Tibial nerve (tissue), 4 donors: ENCODE results near the gene CRBN. TPM values are rescaled to one million over a fixed set of nuclear protein-coding genes. Genes with fewer than 3 reads are reported as not detected.

Experiments used
- DNase-seq, 2 donors: peaks; one replicate each; pipeline ENCODE4 v3.0.0-alpha.2; 2019; ENCODE audit warnings: low spot score in 2 of 2
- H3K27ac ChIP-seq, 4 donors: fragments of 200-600 bp; sonication (generic) in 3 of 4; one replicate each; pipeline ENCODE4 v1.5.1; 2017 to 2019; ENCODE audit warnings: mild to moderate bottlenecking in 1 of 4
- H3K27me3 ChIP-seq, 2 donors: fragments of 200-600 bp; sonication (generic) in 1 of 2; one replicate each; pipeline versions ENCODE4 v1.5.1 to v1.6.0; 2017 to 2019
- H3K36me3 ChIP-seq, 3 donors: fragments of 200-600 bp; sonication (generic); one replicate each; pipeline ENCODE4 v1.5.1; 2018 to 2019
- H3K4me1 ChIP-seq, 4 donors: fragments of 200-600 bp; sonication (generic) in 3 of 4; one replicate each; pipeline ENCODE4 v1.5.1; 2017 to 2019
- H3K4me3 ChIP-seq, 4 donors: fragments of 200-600 bp; sonication (generic) in 3 of 4; one replicate each; pipeline ENCODE4 v1.5.1; 2017 to 2019; ENCODE audit warnings: mild to moderate bottlenecking in 1 of 4, moderate library complexity in 1 of 4
- H3K9me3 ChIP-seq, 4 donors: fragments of 200-600 bp; sonication (generic) in 3 of 4; one replicate each; pipeline ENCODE4 v1.5.1; 2017 to 2019
- EP300 ChIP-seq, 2 donors: sonication (generic); formaldehyde crosslinking; IDR thresholded peaks; one replicate each; pipeline ENCODE4 v1.6.1; 2017; ENCODE audit warnings: antibody characterized with exemption in 2 of 2, mild to moderate bottlenecking in 1 of 2
- POLR2A ChIP-seq, 2 donors: fragments of 450-650 bp; IDR thresholded peaks; one replicate each; pipeline ENCODE4 v1.6.1; 2017; ENCODE audit warnings: antibody characterized with exemption in 2 of 2, mild to moderate bottlenecking in 2 of 2, moderate library complexity in 2 of 2
- WGBS, 2 donors: methylation state at CpG; one replicate each; pipeline ENCODE4 v1.1.5; 2018; 5-methylcytosine and 5-hydroxymethylcytosine counted together
- total RNA-seq, 4 donors: library from RNA; depleted of rRNA; stranded (reverse); fragments of >200 nt; gene quantifications; one replicate each; pipeline ENCODE4 v1.1.0, GENCODE V29; 2016
- TF ChIP-seq, protein P1 (sequence below), 5 experiments: fragments of 200-600 bp in 3 of 5; fragments of 450-650 bp in 2 of 5; sonication (generic) in 3 of 5; IDR thresholded peaks; one replicate each; pipeline ENCODE4 v1.5.1; 2016 to 2019; ENCODE audit warnings: antibody characterized with exemption in 5 of 5, mild to moderate bottlenecking in 3 of 5, moderate library complexity in 2 of 5

Gene CRBN
- total RNA-seq, 4 donors from 2014 or later = 97.5 to 115 (median 109) TPM

DNA sequence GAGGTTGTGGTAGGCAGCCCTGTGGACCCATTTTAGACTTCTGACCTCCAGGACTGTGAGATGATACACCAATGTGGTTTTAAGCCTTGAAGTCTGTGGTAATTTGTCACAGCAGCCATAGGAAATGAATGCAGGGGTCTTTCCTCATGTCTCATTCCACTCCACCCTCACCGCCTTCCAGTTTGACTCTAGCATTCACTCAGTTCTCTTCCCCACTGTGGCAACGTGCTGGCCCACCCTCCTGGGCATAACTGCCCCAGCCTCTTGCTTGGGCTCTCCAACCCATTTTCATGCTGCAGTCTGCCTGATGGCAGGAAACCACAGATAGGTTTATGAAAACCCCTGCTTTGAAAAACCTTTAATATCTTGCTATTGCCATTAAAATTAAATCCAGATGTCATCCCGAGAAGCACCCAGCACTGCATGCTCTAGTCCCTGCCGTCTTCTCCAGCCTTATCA lies 60.1 kb downstream of the CRBN start:
- H3K9me3 ChIP-seq = no peaks in the 10 kb centered on the region
- 65 to 73% methylated on average over 4 of the region's 4 CpGs for WGBS, 2 donors
- no peak for DNase-seq
- H3K4me1 ChIP-seq = no peaks in the 10 kb centered on the region
- no peak overlapping the region for H3K4me3 ChIP-seq
- no peaks in the 10 kb centered on the region for H3K36me3 ChIP-seq
- TF ChIP-seq, protein P1, sequence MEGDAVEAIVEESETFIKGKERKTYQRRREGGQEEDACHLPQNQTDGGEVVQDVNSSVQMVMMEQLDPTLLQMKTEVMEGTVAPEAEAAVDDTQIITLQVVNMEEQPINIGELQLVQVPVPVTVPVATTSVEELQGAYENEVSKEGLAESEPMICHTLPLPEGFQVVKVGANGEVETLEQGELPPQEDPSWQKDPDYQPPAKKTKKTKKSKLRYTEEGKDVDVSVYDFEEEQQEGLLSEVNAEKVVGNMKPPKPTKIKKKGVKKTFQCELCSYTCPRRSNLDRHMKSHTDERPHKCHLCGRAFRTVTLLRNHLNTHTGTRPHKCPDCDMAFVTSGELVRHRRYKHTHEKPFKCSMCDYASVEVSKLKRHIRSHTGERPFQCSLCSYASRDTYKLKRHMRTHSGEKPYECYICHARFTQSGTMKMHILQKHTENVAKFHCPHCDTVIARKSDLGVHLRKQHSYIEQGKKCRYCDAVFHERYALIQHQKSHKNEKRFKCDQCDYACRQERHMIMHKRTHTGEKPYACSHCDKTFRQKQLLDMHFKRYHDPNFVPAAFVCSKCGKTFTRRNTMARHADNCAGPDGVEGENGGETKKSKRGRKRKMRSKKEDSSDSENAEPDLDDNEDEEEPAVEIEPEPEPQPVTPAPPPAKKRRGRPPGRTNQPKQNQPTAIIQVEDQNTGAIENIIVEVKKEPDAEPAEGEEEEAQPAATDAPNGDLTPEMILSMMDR (IDR thresholded peaks at IDR 0.05) = no peak
- TF ChIP-seq EP300 (IDR thresholded peaks at IDR 0.05) (no peak), POLR2A (IDR thresholded peaks at IDR 0.05) (no peak)
- no peak overlapping the region for H3K27ac ChIP-seq
- H3K27me3 ChIP-seq = no peaks in the 10 kb centered on the region

DNA sequence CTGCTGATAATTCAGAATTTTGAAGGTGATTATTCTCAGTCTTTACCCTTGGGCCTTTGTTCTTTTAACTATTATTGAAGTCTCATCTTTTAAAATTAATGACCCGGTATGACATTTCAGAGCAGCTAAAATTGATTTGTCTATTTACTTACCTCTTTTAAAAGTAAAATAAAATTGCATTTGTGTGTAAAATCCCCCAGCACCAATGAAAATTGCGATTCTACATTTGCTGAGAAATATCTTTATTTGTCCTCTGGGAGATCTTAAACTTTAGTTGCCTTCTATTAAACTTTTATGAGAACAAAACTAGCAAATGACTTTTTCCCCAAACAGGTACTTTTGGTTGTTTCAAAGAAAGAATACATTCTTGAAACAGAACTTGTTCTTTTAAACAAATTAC lies 61.8 kb downstream of the CRBN start:
- H3K4me3 ChIP-seq = no peak overlapping the region
- H3K4me1 ChIP-seq = no peaks in the 10 kb centered on the region
- H3K27ac ChIP-seq = no peak overlapping the region
- TF ChIP-seq, protein P1 (IDR thresholded peaks at IDR 0.05) = no peak
- no peak for TF ChIP-seq POLR2A (IDR thresholded peaks at IDR 0.05)
- TF ChIP-seq EP300 (IDR thresholded peaks at IDR 0.05) = no peak
- no peaks in the 10 kb centered on the region for H3K36me3 ChIP-seq
- 69 to 73% methylated on average over 2 of the region's 2 CpGs for WGBS, 2 donors
- no peaks in the 10 kb centered on the region for H3K27me3 ChIP-seq
- no peak for DNase-seq
- H3K9me3 ChIP-seq = no peaks in the 10 kb centered on the region

DNA sequence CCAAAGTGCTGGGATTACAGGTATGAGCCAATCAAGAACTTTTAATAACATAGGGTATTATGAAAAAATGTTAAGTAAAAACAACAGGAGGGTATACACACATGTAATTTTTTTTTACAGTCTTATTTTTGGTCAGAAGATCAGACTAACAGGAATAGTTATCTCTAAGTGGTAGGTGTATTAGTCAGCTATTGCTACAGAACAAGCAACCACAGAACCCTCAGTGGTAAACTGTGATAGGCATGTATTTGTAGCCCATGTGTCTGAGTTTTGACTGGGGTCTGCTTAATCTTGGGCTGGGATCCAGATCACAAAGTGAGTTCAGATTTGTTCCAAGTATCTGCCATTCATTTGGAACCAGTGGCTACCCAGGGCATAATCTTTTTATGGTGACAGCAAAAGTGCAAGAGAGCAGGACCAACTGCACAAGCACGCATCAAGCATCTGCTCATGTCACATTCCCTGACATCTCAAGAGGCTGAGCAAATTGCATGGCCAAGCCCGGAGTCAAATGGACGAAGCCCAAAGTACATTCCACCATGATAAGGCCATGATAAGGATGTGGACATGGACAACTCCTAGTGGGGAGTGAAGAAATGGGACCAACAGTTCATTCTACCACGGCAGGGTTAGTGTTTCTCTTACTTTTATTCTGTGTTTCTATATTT lies 66.3 kb downstream of the CRBN start:
- H3K4me1 ChIP-seq = no peaks in the 10 kb centered on the region
- H3K9me3 ChIP-seq = no peaks in the 10 kb centered on the region
- no peak overlapping the region for H3K4me3 ChIP-seq
- no peaks in the 10 kb centered on the region for H3K27me3 ChIP-seq
- H3K27ac ChIP-seq = no peak overlapping the region
- no peak for TF ChIP-seq EP300 (IDR thresholded peaks at IDR 0.05)
- TF ChIP-seq, protein P1 (IDR thresholded peaks at IDR 0.05) = no peak
- TF ChIP-seq POLR2A (IDR thresholded peaks at IDR 0.05) = no peak
- DNase-seq = no peak
- 79 to 95% methylated on average over 4 of the region's 4 CpGs for WGBS, 2 donors
- no peaks in the 10 kb centered on the region for H3K36me3 ChIP-seq

DNA sequence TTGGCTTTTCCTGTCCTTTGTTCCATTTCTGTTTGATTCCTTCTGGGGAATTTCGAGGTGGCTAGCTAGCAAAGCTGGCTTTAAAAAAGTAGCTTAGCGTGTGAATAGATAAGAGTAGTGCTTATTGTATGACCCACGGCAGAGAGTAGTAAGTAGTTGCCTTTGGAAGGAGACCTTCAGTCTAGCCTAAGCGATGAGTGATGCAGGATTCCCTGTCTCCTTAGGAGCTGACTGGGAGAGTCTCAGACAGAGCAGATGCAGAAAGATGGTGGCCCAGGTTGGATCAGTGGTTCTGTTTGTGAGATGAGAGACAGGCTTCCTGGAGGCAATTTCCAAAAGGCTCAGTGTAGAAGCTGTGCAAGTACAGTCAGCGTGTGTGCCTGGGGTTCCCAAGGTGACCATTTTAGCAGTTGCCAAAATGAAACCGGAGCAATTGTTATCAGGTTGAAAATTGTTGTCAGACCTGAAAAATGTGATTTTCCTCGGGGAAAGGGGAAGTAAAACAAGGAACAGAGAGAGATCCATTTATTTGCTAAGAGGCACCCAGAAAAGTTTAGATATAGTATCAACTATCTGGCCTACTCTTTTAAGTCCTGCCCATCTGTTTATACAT lies 68.6 kb downstream of the CRBN start:
- Histone ChIP-seq H3K27ac (no peak overlapping the region), H3K27me3 (no peaks in the 10 kb centered on the region), H3K9me3 (no peaks in the 10 kb centered on the region), H3K4me3 (no peak overlapping the region), H3K36me3 (no peaks in the 10 kb centered on the region), H3K4me1 (no peaks in the 10 kb centered on the region)
- no peak for DNase-seq
- 69 to 75% methylated on average over 7 of the region's 7 CpGs for WGBS, 2 donors
- TF ChIP-seq POLR2A (IDR thresholded peaks at IDR 0.05) = no peak
- TF ChIP-seq, protein P1 (IDR thresholded peaks at IDR 0.05) = no peak
- TF ChIP-seq EP300 (IDR thresholded peaks at IDR 0.05) = no peak

DNA sequence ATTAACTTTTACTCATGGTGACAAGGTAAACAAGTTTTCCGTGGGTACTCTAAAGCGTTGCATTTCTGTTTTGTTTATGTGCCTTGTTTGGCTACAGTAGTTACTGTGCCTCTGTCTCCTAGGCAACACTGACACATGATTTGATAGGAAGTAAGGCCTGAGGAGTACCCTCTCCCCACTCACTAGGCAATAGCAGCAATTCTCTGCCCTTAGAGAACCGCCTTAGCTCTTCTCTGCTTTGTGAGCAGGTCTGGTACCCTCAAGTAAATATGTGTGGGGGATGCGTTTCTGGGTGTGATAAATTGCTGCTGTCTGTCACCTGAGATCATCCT lies 69.2 kb downstream of the CRBN start, which contains the start of gene IL5RA:
TSS of gene IL5RA (minus strand) at position 76 of the 332 bp plus-strand sequence. CDS start 5,390 bp downstream, outside the sequence.
- DNase-seq = no peak
- TF ChIP-seq, protein P1 (IDR thresholded peaks at IDR 0.05) = no peak
- TF ChIP-seq POLR2A (IDR thresholded peaks at IDR 0.05) (no peak), EP300 (IDR thresholded peaks at IDR 0.05) (no peak)
- H3K27me3 ChIP-seq = no peaks in the 10 kb centered on the region
- H3K27ac ChIP-seq = no peak within 1 kb of the TSS
- H3K9me3 ChIP-seq = no peaks in the 10 kb centered on the region
- H3K4me3 ChIP-seq = no peak within 1 kb of the TSS
- 45 to 51% methylated on average over 4 of the region's 4 CpGs for WGBS, 2 donors
- H3K4me1 ChIP-seq = no peaks in the 10 kb centered on the region
- H3K36me3 ChIP-seq = no peaks in the 10 kb centered on the region
